Measurements from ENCODE around the gene CCDC82.

CCDC82 gene

DNA sequence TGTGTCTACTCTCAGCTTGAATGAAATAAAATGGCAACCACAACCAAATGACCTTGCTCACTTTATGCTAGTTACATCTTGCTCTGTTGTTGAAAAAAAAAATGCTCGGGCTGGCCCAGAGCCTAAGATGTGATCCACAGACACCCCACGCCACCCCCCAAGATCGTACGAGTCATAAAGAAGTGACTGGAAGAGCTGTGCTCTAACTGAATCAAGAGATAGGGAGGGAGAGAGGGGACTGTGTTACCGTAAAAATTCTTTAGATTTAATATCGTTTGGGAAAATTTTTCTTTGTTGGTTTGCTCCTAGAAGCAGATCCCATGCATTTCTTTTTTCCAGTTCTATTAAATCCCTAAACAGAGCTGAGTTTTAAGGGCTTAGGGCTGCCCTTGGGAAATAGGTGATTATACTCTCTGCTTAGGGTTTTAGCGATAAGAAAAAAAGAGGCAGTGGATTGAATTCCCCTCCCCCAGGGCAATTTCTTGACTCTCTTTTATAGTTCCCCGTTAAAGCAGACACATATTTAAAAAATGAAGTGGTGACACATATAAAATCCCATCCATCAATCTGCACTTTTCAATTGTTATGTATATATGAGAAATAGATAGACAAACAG lies 61.2 kb downstream of the CCDC82 start:
- no peak for DNase-seq

DNA sequence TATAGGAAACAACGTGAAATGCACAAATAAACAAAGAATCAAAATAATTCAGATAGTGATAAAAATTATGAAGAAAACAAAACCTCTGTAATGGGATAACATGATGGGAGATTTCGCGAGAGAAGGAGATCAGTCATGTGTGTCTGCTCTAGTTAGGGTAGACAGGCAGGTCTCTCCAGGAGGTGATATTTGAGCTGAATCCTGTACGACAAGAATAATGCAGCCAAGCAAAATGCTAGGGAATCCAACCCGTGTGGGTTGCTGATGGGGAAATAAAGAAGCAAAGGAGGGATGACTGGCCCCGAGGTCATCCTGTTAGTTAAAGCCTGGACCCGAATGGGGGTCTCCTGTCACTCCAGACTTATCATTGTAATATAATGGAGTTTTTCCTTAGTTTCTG lies 62.8 kb downstream of the CCDC82 start:
- DNase-seq, result no peak

DNA sequence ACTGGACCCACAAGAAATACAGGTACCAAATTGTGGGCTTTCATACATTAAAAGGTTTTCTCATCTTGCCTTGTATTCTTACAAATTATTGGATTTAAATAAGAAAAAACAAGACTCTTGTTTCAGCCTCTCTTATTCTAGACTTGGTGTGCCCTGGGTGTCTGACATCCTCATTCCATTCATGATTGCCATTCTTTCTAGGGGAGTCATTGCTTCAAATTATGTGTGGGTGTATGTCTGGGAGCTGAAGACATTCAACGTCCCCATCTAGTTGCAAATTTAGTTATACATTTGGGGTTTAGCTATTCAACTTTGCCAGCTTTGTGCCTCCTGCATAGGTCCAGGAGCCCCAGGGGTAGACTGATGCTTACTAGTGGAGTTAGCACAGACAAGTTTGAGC lies 64.8 kb downstream of the CCDC82 start:
- DNase-seq, result no peak

DNA sequence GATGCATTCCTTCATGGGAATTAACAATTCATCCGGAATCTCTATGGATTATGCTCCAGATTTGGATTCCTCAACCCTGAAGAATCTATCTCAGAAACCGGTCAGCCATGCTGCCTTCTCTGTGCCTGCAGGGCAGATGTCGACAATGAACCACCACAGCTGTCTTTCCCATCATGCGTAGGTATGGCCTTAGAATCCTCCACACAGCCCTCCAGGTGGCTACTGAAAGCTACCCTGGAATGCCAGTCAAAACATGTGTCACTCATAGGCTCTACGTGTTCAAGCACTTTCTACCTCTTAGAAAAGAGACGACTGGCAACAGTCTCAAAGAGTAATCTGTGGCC lies 66.1 kb downstream of the CCDC82 start:
- DNase-seq, result no peak

DNA sequence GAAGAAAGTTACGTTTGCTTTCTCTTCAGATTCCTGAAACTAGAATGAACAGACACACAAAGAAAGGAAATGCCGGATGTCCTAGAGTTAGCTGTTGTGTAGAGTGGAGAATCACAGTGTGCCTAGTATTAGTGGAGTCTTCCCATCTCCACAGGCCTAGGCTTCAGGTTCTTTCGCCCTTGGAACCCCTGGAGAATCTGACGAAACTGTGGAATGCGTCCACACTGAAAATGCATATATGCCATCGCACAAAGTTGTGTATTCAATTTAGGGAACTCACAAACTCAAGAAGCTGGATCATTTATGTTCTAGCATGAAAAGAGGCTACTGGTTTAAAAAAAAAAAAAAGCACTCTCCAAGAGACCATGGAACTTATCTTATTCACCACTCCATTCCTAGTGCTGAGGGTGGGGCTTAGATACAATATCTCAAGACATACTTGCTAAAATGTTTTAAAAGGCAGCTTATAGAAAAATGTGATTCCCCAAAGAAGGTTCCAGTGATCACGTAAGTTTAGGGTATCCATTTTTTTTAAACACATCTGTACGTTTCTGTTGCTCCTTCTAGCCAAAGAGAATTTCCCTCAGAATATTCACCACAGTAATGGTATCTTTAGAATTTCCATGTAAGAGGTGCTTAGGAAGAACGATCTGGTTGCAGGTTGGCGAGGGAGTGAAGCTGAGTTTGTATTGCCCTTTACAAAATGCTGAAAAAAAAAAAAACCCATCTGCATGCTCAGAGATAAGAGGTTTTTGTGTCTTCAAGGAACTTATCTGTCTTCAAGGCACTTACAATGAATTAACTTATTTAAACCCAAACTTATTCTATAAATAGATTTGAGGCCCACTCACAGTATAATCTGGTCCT lies 66.7 kb downstream of the CCDC82 start:
- no peak for DNase-seq

DNA sequence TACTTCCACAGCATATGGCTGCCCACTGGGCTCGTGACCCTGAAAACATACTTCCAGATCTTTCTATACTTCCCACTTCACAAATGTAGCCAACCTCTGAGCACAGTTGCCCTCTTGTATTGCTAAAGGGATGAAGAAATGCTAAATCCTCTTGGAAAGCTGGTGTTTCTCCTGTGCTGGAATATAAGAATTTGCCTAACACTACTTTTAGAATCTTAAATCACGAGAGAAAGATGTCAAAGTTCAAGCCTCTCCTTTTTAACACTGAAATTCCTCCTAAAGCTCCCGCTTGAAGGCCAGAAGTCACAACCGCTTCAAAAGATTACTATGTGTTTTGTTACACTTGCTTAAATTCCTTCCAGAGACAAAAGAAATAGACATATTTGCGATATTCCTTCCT lies 68.6 kb downstream of the CCDC82 start:
- DNase-seq, result no peak

DNA sequence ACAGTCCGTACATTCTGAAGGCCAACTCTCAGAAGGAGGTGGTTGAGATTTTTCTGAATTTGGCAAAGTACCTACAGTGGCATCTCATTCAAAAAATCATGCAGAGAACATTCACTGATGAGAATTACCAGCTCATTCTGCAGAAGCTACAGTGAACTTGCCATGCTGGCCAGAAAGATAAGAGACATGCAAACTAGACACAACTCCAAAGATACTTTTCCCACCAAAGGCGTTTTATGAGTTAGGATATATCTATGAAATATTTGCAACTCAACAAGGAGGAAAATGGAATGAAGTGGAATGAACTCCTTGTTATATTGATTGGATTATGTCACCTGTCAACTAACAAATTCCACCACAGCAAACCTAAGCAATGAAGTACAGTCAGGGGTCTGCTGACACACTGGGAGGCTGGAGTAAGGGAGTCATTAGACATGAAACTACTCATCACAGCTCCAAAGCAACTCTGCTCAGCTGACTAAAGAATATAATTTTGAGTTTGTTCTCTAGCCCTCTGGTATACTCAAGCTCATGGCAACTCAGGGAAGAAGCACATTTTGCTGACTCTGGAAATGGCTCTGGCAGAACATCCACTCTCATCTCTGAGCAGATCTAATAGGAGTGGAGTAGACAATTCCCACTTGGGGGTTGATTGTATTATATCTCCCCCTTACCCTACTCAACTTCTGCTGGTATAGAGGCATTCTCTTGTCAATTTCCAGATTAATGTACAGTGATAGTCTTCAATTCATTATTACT lies 69.6 kb downstream of the CCDC82 start:
- no peak for DNase-seq

DNA sequence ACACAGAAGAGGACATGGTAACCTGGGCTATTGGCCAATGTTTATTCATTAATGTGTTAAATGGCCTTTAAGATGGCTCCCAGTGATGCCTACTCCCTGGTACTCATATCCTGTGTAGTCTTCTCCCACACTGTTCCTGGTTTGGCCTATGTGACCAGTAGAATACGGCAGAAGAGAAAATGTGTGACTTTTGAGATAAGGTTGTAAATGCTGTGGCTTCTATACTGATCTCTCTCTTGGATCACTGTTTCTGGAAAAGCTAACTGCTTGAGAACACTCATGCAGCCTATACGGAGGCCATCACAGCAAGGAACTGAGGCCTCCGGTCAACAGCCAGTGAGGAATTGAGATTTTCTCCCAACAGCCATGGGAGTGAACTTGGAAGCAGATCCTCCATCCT lies 70.9 kb downstream of the CCDC82 start:
- no peak for DNase-seq

DNA sequence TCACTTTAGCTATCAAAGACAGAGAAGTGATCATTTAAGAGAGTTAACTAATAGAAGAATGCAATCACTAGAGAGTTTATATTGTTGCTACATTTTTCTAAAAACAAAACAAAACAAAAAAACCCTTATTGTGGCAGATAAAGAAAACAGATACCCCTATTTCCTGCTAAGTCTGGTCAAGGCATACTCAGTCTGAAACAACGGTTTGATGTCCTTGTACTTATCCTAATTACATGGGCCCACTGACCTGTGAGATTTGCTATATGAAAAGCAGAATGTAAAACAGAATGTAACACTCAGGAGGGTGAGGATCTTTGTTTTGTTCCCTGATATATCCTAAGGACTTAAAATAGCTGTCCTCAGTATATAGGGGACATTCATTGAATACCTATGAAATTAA lies 71.3 kb downstream of the CCDC82 start:
- DNase-seq, result no peak

DNA sequence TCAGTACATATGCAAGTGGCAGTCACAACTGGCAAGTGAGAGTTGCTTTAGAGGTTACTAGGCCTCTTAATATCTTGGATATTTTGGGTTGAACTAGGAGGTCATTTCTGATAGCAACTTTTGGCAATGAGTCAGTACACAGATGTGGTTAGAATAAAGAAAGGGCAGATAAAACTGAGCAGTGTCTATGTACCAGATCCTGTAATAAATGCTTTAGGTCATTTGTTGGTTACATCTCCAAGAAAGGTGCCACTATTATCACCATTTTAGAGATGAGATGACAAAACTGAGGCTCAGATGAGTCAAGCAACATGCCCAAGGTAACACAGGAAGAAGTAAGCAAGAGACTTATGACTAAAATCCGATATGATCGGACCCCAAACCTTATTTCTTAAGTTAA lies 71.7 kb downstream of the CCDC82 start:
- no peak for DNase-seq

DNA sequence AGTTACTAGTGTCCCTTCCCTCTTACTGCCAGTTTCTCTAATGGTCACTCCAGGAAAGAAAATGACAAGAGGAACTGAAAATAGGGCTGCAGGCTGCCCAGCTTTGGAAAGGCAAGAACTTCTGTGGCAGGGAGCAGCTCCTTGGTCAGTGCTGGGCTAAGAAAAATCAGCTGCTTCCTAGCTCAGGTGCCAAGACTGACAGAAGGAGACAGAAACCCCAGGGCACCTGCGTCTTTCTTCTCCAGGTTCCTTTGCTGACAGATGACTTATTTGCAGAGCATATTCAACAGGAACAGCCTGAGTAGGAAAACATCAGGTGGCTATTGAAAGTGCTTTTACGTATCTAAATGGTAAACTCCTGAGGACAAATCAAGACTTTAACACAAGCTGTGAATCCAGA lies 72.1 kb downstream of the CCDC82 start:
- DNase-seq, result no peak

DNA sequence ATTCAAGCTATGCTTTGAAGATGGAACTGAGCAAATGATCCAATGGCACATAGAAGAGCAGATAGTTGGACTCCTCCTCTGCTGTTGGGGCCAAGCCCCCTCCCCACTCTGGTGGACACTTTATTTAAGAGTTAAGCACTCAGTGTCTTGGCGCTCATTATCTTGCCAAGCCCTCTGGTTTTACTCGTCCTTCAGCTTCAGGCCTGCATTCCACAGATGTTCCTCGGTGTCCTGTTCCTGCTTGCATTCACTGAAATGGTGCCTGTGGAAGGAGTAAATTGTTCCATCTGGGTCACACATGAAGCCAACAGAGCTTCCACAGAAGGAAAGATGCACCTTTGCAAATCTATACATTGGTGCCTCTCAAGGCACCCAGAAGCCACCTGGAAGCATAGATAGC lies 72.8 kb downstream of the CCDC82 start:
- DNase-seq, result no peak

DNA sequence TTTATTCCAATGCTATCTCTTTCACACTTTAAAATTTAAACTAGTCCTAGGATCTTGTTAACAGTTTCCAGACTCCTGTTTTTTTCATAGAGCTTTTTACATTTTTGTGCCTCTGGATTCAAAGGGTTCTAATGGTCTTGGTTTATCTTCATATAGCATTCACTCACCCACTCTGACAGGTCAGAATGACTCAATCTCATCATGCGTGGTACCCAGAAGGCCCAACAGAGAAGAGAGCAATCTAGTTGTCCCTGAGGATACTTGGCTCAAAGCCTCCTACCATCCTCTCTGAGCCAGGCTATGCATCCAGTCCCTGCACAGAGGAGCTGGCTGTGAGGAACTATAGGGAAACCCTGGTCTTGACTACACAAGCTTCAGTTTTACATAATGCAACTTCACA lies 74.2 kb downstream of the CCDC82 start:
- DNase-seq, result no peak

DNA sequence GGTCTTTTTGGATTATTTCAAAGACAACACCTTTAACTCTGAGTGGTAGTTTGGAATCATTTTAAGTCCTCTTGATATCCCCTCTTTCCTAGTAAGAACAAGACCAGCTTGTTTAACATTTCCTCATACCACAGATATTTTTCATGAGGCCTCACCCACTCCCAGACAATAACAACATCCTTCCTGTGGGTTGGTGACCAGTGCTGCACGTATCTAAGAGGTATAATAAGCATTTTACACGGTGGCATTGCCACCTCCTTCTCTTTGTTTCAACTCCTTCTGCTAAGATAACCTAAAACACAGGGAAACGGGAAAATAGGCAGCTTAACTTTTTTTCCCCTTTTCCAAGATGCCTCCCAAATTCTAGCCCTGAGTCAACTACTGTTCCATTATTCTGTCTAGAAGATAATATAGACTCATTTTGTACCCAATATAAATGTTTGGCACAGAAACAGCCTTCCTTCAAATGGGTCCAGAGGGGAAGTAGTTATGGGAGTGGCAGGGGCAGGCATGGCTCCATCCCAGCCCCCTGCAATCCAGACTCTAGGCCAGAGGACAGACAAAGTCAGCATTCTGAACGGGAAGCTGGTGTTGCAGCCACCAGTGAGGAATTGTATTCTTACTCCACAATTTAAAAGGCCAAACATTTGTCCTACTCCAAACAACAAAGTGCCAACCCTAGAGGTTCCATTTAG lies 75.2 kb downstream of the CCDC82 start:
- no peak for DNase-seq

DNA sequence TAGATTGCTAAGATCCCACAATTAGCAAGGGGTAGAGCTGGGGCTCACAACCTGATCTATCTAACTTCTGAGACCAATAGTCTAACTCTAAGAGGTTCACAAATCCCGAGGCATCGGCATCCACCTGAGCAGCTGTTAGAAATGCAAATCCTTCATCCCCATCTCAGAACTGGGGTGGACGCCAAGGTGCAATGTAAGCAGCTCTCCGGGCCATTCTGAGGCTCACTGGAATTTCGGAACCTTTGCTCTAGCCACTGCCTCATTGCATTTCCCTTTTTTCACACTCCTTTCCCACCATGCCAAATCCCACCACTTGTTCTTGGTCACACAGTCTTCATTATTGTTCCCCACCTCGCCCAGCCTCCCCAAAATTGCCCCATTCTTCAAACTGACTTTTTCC lies 76.5 kb downstream of the CCDC82 start:
- DNase-seq, result no peak

DNA sequence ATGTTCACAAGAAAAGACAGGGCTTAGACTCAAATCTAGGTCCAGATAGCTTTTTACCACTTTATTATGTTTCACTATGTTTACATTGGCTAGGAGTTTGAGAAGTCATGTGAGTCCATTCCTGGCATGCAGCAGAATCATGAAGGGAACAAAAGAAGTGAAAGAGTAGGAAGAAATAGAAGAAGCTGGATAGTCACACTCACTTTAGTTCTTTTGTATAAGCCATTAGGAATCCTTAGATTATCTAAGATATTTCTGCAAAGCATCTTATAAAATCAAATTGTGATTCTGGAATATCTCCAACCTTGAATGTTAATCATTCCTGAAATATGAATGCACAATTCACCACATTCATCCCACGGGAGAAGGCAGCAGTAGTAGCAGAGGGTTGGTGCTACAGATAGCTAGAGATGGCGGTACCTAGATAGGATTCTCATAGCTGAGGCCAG lies 78.6 kb downstream of the CCDC82 start:
- DNase-seq, result no peak

DNA sequence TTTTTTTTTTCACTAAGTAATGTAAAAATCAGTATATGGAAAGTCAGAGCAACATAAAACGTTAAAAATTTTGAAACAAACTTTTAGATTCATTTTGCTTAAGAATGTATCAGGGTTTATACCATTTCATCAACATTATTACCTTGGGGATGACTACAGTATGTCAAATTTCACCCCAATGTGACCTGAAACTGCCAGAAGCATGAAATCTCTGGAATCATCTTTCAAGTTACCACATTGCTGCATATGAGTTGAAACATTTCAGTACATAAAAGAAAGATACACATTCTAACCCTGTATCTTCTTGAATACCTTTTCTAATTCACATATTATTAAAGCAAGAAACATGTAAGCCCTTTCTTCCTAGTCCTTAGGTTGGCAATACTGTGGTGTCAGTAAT lies 79.5 kb downstream of the CCDC82 start:
- DNase-seq, result no peak

DNA sequence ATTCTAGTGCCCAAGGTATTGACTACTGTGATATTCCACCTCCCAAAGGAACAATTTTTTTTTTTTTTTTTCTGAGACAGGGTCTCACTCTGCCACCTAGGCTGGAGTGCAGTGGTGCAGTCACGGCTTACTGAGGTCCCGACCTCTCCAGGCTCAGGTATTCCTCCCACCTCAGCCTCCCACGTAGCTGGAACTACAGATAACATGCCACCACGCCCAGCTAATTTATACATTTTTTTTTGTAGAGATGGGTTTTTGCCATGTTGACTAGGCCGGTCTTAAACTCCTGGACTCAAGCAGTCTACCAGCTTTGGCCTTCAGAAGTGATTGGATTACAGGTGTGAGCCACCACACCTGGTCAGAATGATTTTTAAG lies 80.1 kb downstream of the CCDC82 start:
- DNase-seq, result no peak

DNA sequence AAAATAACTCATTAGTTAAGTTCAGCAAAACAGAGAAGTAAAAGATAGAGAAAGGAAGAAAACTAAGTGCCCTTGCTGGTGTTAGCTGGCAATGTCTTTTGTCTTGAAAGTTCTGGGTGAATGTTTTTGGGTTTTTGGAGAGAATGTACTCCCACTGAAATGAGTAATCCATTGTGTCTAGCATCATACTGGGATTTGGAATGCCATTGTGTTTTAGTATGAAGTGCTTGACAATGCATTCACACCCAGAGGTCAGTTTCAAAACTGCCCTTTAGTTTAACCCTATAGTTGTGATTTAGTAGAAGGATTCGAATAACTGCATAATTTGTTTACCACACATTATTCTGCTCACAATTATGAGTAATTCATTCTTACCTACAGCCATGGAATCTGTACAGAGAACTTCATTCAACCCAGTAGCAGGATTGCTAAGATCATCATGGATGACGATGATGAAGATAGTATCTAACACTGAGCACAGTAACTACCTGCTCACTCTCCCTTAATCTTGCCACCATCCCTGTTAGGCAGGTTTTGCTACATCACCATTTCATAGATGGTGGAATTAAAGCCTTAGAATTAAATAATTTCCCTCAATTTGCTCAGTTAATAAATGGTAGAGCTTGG lies 80.6 kb downstream of the CCDC82 start:
- DNase-seq, result no peak

DNA sequence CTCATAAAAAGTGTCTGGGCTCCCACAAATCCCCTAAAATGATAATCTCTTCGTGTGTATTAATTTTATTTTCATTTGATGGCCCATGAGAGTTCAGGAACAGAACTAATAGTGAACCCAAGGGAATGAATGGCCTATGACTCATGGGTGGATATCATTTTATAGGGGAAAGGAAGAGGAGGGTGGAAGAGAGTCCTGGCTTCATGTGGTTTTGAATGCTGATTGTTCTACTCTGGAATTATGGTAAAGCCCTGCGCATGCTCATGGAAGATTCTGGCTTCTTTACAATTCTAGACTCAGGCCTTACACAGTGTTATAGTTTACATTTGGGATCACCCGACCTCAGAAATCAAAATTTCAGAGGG lies 82.0 kb downstream of the CCDC82 start:
- no peak for DNase-seq

DNA sequence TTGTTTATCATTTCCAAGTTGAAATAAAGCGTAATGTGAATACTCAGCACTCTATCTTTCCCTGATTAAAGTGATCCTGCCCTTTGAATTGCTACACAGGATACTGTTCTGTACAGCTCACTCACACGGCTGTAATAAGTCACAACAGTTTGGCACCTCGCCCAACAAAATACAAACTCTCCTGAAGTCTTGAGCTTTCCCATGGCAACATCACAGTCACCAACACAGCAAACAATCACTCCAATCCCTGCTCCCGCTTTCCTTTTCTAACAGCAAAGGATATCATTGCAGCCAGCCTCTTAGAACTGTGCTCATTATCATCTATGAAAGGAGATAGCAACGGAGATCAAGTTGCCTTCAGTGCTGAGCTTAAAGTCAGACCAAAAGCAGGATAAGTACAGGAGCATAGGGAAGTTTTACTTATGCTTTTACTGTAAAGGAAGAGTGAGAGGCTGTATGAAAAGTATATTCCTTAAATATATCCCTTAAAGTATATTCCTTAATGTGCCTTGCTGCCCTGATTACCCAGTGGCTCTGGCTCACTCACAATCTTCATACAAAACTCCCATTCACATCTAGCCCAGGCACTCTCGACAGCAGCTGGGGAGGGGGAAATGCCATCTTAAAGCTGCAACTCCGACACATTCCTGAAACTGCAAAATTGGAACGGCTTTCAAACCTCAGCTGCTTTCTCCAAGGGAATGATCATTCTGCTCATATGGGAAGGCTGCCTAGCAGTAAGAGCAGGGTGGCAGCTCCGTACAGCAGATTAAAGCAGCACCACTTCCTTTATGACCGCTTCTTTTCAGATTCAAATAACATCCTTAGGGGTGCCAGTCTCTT lies 82.6 kb downstream of the CCDC82 start:
- DNase-seq, result no peak

DNA sequence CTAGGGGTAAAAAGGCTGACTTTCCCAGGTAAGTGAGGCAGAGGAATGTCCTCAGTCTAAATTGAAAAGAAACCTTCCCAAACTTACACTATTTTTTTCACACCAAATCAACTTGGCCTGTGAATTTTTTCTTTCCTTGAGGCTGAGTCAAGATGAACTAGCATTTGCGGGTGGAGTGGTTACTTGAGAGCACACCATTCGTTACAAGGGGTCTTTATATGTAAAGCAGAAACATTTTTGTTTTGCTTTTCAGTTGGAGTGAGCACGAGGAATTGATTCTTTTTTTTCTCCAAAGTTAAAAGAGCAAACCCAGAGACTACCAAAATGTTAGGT lies 83.1 kb downstream of the CCDC82 start:
- DNase-seq, result no peak
